Measurements from ENCODE around the gene NEK5.

The NEK5 gene

DNA sequence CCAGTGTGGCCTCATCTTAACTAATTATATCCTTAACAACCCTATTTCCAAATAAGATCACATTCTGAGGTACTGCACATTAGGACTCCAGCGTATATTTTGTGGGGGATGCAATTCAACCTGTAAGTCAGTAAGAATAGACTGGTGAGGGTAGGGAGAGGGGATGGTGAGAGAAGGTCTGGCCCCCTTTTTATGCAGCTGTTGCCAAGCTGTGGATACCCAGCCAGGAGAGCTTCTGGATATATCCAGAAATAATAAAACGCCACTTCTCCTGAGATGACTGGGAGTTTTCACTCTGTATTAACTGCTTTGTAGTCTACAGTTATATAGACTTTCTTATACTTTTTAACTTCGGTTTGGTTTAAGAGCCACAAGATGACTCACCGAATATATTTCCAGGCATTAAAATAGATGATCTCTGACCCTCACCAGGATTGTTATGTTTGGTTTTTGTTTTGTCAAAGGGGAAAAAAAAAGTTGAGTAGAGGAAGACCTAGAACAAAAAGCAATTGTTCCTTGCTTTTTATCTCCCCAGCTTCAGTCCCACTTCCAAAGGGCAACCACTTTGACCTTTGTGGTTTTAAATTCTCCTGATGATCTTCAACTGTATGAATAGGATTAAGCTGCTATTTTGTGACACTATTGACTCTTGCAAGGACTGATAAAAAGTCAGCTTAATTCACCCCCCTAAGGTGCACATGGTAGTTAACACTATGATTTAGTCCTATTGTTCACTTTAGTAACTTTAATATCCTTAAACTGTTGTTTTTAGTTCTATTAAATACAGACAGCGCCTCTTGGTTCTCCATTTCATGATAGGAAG is 33.6 kb upstream of the NEK5 start (continued):
- TF ChIP-seq ZSCAN4 (tag by site-specific recombination; IDR thresholded peaks at IDR 0.05) (no peak), ZNF202 (tag by site-specific recombination; IDR thresholded peaks at IDR 0.05; ENCODE audit: borderline replicate concordance) (no peak), ZNF514 (tag by site-specific recombination; IDR thresholded peaks at IDR 0.05) (no peak), ZNF266 (tag by site-specific recombination; IDR thresholded peaks at IDR 0.05; ENCODE audit: low read depth) (no peak), ZNF302 (tag by site-specific recombination; IDR thresholded peaks at IDR 0.05; ENCODE audit: low read depth) (no peak), ZNF558 (tag by site-specific recombination; IDR thresholded peaks at IDR 0.05) (no peak), ZNF623 (tag by site-specific recombination; IDR thresholded peaks at IDR 0.05) (no peak), ZNF571 (tag by site-specific recombination; IDR thresholded peaks at IDR 0.05) (no peak), REPIN1 (tag by site-specific recombination; IDR thresholded peaks at IDR 0.05; ENCODE audit: low read depth) (no peak), ZNF132 (tag by site-specific recombination; IDR thresholded peaks at IDR 0.05; ENCODE audit: borderline replicate concordance) (no peak), ZNF555 (tag by site-specific recombination; conservative IDR thresholded peaks at IDR 0.05) (no peak), MZF1 (tag by site-specific recombination; IDR thresholded peaks at IDR 0.05; ENCODE audit: borderline replicate concordance) (no peak), ZNF660 (tag by site-specific recombination; IDR thresholded peaks at IDR 0.05) (no peak), GLI2 (tag by site-specific recombination; IDR thresholded peaks at IDR 0.05; ENCODE audit: borderline replicate concordance, low read depth) (no peak)
- TF ChIP-seq, protein P1, sequence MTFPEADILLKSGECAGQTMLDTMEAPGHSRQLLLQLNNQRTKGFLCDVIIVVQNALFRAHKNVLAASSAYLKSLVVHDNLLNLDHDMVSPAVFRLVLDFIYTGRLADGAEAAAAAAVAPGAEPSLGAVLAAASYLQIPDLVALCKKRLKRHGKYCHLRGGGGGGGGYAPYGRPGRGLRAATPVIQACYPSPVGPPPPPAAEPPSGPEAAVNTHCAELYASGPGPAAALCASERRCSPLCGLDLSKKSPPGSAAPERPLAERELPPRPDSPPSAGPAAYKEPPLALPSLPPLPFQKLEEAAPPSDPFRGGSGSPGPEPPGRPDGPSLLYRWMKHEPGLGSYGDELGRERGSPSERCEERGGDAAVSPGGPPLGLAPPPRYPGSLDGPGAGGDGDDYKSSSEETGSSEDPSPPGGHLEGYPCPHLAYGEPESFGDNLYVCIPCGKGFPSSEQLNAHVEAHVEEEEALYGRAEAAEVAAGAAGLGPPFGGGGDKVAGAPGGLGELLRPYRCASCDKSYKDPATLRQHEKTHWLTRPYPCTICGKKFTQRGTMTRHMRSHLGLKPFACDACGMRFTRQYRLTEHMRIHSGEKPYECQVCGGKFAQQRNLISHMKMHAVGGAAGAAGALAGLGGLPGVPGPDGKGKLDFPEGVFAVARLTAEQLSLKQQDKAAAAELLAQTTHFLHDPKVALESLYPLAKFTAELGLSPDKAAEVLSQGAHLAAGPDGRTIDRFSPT (tag by site-specific recombination; IDR thresholded peaks at IDR 0.05), result 0 out of 2 replicates have a peak, but pooled peaks have one; percentile 13
- TF ChIP-seq, protein P2, sequence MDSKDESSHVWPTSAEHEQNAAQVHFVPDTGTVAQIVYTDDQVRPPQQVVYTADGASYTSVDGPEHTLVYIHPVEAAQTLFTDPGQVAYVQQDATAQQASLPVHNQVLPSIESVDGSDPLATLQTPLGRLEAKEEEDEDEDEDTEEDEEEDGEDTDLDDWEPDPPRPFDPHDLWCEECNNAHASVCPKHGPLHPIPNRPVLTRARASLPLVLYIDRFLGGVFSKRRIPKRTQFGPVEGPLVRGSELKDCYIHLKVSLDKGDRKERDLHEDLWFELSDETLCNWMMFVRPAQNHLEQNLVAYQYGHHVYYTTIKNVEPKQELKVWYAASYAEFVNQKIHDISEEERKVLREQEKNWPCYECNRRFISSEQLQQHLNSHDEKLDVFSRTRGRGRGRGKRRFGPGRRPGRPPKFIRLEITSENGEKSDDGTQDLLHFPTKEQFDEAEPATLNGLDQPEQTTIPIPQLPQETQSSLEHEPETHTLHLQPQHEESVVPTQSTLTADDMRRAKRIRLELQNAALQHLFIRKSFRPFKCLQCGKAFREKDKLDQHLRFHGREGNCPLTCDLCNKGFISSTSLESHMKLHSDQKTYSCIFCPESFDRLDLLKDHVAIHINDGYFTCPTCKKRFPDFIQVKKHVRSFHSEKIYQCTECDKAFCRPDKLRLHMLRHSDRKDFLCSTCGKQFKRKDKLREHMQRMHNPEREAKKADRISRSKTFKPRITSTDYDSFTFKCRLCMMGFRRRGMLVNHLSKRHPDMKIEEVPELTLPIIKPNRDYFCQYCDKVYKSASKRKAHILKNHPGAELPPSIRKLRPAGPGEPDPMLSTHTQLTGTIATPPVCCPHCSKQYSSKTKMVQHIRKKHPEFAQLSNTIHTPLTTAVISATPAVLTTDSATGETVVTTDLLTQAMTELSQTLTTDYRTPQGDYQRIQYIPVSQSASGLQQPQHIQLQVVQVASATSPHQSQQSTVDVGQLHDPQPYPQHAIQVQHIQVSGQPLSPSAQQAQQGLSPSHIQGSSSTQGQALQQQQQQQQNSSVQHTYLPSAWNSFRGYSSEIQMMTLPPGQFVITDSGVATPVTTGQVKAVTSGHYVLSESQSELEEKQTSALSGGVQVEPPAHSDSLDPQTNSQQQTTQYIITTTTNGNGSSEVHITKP (tag by site-specific recombination; IDR thresholded peaks at IDR 0.05), result no peak
- TF ChIP-seq, protein P3, sequence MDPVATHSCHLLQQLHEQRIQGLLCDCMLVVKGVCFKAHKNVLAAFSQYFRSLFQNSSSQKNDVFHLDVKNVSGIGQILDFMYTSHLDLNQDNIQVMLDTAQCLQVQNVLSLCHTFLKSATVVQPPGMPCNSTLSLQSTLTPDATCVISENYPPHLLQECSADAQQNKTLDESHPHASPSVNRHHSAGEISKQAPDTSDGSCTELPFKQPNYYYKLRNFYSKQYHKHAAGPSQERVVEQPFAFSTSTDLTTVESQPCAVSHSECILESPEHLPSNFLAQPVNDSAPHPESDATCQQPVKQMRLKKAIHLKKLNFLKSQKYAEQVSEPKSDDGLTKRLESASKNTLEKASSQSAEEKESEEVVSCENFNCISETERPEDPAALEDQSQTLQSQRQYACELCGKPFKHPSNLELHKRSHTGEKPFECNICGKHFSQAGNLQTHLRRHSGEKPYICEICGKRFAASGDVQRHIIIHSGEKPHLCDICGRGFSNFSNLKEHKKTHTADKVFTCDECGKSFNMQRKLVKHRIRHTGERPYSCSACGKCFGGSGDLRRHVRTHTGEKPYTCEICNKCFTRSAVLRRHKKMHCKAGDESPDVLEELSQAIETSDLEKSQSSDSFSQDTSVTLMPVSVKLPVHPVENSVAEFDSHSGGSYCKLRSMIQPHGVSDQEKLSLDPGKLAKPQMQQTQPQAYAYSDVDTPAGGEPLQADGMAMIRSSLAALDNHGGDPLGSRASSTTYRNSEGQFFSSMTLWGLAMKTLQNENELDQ (tag by site-specific recombination; IDR thresholded peaks at IDR 0.05; ENCODE audit: low read depth), result no peak
- TF ChIP-seq, protein P4, sequence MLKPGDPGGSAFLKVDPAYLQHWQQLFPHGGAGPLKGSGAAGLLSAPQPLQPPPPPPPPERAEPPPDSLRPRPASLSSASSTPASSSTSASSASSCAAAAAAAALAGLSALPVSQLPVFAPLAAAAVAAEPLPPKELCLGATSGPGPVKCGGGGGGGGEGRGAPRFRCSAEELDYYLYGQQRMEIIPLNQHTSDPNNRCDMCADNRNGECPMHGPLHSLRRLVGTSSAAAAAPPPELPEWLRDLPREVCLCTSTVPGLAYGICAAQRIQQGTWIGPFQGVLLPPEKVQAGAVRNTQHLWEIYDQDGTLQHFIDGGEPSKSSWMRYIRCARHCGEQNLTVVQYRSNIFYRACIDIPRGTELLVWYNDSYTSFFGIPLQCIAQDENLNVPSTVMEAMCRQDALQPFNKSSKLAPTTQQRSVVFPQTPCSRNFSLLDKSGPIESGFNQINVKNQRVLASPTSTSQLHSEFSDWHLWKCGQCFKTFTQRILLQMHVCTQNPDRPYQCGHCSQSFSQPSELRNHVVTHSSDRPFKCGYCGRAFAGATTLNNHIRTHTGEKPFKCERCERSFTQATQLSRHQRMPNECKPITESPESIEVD (tag by site-specific recombination; IDR thresholded peaks at IDR 0.05), result peak; percentile 88
- TF ChIP-seq, protein P5, sequence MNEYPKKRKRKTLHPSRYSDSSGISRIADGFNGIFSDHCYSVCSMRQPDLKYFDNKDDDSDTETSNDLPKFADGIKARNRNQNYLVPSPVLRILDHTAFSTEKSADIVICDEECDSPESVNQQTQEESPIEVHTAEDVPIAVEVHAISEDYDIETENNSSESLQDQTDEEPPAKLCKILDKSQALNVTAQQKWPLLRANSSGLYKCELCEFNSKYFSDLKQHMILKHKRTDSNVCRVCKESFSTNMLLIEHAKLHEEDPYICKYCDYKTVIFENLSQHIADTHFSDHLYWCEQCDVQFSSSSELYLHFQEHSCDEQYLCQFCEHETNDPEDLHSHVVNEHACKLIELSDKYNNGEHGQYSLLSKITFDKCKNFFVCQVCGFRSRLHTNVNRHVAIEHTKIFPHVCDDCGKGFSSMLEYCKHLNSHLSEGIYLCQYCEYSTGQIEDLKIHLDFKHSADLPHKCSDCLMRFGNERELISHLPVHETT (tag by site-specific recombination; IDR thresholded peaks at IDR 0.05), result no peak
